Endothelial cell (in vitro differentiated cells): Measurements from ENCODE around the gene PIBF1. TPM values are rescaled to one million over a fixed set of nuclear protein-coding genes. Genes with fewer than 3 reads are reported as not detected.

Experiments
- DNase-seq: peaks from one replicate; pipeline ENCODE4 v3.0.0; 2021; ENCODE audit warnings: low spot score
- H3K27ac Mint-ChIP-seq: one replicate; pipeline ENCODE4 v1.8.0; 2021; ENCODE audit warnings: mixed read lengths, inconsistent platforms; ENCODE audit not compliant: unreplicated experiment
- H3K27me3 Mint-ChIP-seq: one replicate; pipeline ENCODE4 v1.8.0; 2021; ENCODE audit warnings: mild to moderate bottlenecking, moderate library complexity, mixed read lengths, inconsistent platforms; ENCODE audit not compliant: unreplicated experiment
- H3K36me3 Mint-ChIP-seq: one replicate; pipeline ENCODE4 v1.8.0; 2021; ENCODE audit warnings: mild to moderate bottlenecking, low read depth, mixed read lengths, inconsistent platforms; ENCODE audit not compliant: unreplicated experiment
- H3K4me1 Mint-ChIP-seq: one replicate; pipeline ENCODE4 v1.8.0; 2021; ENCODE audit warnings: mild to moderate bottlenecking, mixed read lengths, inconsistent platforms; ENCODE audit not compliant: unreplicated experiment
- H3K4me3 Mint-ChIP-seq: one replicate; pipeline ENCODE4 v1.8.0; 2021; ENCODE audit warnings: mild to moderate bottlenecking, mixed read lengths, inconsistent platforms; ENCODE audit not compliant: unreplicated experiment
- H3K9me3 Mint-ChIP-seq: one replicate; pipeline ENCODE4 v1.8.0; 2021; ENCODE audit warnings: mixed read lengths, inconsistent platforms; ENCODE audit not compliant: unreplicated experiment
- total RNA-seq: library from RNA; stranded (reverse); fragmentation: NEBNext Ultra II Directional; extraction: Animal tissue kit (Norgen Biotek cat#: 25700); gene quantifications from one replicate; pipeline ENCODE4 v1.2.1, GENCODE V29; 2021; ENCODE audit not compliant: unreplicated experiment
- TF ChIP-seq, protein P1 (sequence below): fragments of 200-600 bp; sonication (generic); IDR thresholded peaks from one replicate; pipeline ENCODE4 v1.5.0; 2021; ENCODE audit warnings: antibody characterized with exemption; ENCODE audit not compliant: unreplicated experiment

The PIBF1 gene
- total RNA-seq, 1 donor from 2014 or later: 24.0 TPM

DNA sequence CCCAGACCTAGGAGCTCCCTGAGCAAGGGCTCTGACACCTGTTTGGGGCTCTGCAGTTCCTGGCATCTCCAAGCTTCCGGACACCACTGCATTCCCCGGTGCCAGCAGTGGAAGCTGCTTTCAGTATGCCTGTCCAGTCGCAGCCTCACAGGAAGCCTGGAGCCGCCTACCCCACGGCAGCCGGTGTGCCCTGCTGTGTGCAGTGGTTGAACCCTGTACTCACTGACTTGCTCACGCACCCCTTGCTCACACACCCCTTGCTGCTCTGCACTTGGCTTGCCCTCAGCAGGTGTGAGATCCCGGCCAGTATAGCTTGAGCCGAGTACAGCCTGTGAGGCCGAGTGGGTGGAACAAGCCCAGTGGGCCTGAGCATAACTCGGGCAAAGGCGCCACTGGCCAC is 70.3 kb downstream of the PIBF1 start:
- H3K36me3 Mint-ChIP-seq: peaks cover 3% of the 10 kb centered on the region
- no peaks in the 10 kb centered on the region for H3K9me3 Mint-ChIP-seq
- no peak overlapping the region for H3K4me3 Mint-ChIP-seq
- H3K27me3 Mint-ChIP-seq: no peaks in the 10 kb centered on the region
- H3K4me1 Mint-ChIP-seq: no peaks in the 10 kb centered on the region
- H3K27ac Mint-ChIP-seq: no peak overlapping the region
- DNase-seq: no peak
- TF ChIP-seq, protein P1, sequence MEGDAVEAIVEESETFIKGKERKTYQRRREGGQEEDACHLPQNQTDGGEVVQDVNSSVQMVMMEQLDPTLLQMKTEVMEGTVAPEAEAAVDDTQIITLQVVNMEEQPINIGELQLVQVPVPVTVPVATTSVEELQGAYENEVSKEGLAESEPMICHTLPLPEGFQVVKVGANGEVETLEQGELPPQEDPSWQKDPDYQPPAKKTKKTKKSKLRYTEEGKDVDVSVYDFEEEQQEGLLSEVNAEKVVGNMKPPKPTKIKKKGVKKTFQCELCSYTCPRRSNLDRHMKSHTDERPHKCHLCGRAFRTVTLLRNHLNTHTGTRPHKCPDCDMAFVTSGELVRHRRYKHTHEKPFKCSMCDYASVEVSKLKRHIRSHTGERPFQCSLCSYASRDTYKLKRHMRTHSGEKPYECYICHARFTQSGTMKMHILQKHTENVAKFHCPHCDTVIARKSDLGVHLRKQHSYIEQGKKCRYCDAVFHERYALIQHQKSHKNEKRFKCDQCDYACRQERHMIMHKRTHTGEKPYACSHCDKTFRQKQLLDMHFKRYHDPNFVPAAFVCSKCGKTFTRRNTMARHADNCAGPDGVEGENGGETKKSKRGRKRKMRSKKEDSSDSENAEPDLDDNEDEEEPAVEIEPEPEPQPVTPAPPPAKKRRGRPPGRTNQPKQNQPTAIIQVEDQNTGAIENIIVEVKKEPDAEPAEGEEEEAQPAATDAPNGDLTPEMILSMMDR: no peak

DNA sequence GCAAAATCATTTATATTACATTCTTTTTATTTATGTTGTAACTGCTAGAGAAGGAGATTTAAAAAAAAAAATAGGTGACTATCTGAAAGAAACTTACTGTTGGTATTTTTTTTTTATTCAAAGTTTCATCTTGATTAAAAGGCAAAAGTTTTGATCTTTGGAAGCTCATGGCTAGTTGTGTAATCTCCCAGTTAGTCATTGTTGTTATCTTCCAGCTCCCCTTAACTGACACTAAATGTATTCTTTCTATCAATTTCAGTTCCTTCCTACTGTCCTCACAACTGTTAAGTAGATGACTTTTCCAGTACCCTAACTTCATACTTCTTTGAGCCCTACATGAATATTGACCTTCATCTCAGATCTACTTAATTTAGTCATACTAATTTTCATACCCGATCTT is 71.1 kb downstream of the PIBF1 start:
- no peaks in the 10 kb centered on the region for H3K27me3 Mint-ChIP-seq
- no peaks in the 10 kb centered on the region for H3K9me3 Mint-ChIP-seq
- H3K4me3 Mint-ChIP-seq: no peak overlapping the region
- peaks cover 1% of the 10 kb centered on the region for H3K36me3 Mint-ChIP-seq
- TF ChIP-seq, protein P1: no peak
- no peak for DNase-seq
- no peaks in the 10 kb centered on the region for H3K4me1 Mint-ChIP-seq
- no peak overlapping the region for H3K27ac Mint-ChIP-seq

DNA sequence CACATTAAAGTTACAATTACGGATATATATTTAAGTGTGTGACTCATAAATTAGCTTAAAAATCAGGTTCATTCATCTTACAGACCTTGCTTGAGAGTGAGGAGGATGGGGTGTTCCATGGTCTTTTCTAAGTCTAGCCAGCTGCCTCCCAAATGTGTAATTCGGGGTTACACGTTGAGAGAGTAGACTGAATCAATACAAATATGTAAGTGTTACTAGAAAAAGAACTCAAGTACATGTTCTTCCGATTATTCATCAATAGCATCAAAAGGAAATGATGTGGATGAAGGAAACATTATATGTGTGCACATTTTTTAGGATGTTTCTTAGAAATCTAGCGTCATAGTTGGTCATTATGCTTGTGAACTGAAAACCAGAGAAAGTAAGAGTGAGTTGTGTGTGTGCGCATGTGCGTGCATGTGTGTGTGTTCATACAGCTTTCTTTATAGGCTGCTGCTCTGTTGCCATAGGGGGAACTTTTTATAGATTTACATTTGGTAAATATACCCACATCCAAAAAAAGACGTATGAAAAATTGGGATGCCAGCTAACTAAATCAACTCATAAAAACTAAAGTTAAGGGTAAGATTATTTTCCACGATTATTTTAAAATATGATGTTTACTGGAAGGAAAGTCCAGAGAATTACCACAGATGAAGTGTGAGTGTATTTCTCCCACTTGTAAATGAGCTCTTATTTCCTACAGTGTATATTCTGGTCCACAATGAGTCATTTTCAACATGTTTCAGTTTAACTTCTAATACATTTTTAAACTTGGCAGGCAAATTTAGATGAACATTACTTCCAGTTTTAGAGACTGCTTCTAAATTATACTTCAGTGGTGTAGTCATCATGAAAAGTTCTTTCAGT is 82.4 kb downstream of the PIBF1 start:
- Mint-ChIP-seq H3K4me1 (no peaks in the 10 kb centered on the region), H3K9me3 (no peaks in the 10 kb centered on the region), H3K27ac (no peak overlapping the region), H3K27me3 (peaks cover 1% of the 10 kb centered on the region), H3K4me3 (no peak overlapping the region), H3K36me3 (peaks cover 4% of the 10 kb centered on the region)
- TF ChIP-seq, protein P1: no peak
- no peak for DNase-seq

DNA sequence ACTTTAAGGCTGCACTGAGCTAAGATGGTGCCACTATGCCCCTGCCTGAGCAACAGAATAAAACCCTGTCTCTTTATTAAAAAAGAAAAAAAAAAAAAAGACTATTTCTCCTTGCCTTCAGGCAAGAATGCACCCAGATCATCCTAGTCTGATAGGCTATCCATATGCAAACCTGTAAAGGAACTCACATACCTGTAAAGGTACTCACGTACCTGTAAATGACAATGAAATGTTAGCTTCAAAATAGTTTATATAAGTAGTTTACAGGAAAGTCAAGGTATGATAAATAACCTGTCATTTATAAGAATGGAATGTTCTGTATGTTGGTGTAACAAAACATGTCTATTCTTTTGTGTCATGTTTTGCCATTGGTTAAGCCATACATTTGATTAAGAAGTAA is 86.3 kb downstream of the PIBF1 start:
- no peak overlapping the region for H3K27ac Mint-ChIP-seq
- H3K27me3 Mint-ChIP-seq: no peaks in the 10 kb centered on the region
- peaks cover 4% of the 10 kb centered on the region for H3K36me3 Mint-ChIP-seq
- H3K4me1 Mint-ChIP-seq: no peaks in the 10 kb centered on the region
- H3K4me3 Mint-ChIP-seq: no peak overlapping the region
- DNase-seq: no peak
- H3K9me3 Mint-ChIP-seq: no peaks in the 10 kb centered on the region
- TF ChIP-seq, protein P1: no peak

DNA sequence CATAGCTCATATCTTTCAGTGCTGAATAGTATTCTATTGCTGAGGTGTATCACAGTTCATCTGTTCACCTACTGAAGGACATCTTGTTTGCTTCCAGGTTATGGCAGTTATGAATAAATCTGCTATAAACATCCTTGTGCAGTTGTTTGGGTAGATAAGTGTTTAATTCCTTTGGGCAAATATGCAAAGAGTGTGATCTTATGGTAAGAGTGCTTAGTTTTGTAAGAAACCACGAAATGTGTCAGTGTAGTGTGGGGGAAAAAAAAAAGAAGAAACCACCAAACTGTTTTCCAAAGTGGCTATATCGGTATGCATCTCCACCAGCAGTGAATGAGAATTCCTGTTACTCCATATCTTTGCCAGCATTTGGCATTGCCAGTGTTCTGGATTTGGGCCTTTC is 93.3 kb downstream of the PIBF1 start:
- Mint-ChIP-seq H3K27me3 (no peaks in the 10 kb centered on the region), H3K27ac (no peak overlapping the region), H3K4me3 (no peak overlapping the region), H3K36me3 (peaks cover 3% of the 10 kb centered on the region), H3K4me1 (no peaks in the 10 kb centered on the region), H3K9me3 (no peaks in the 10 kb centered on the region)
- TF ChIP-seq, protein P1: no peak
- no peak for DNase-seq
